Activated B cell treated with CpG ODN at 0.5 μM for 24 hours (primary cell): ENCODE data around the gene SLC12A7. TPM values are rescaled to one million over a fixed set of nuclear protein-coding genes. Genes with fewer than 3 reads are reported as not detected.

Experiments
- ATAC-seq: fragments of 200-7000 bp; cut with Tn5 transposase; one replicate; pipeline ENCODE4 v1.10.0; 2021; ENCODE audit warnings: low read depth, mild to moderate bottlenecking, moderate library complexity
- CTCF ChIA-PET: fragments of 350-600 bp; sonication (Branson Sonifier 250); formaldehyde crosslinking; loops from one replicate; lab custom pipeline; 2021; ENCODE audit warnings: antibody characterized with exemption; lab: Charles Lee
- POLR2A ChIA-PET: fragments of 350-600 bp; sonication (Branson Sonifier 250); formaldehyde crosslinking; loops from one replicate; lab custom pipeline; 2021; ENCODE audit warnings: antibody characterized with exemption; lab: Charles Lee
- DNase-seq: peaks from one replicate; pipeline ENCODE4 v3.0.0; 2022
- H3K27ac Mint-ChIP-seq: one replicate; pipeline ENCODE4 v1.8.0; 2020; ENCODE audit warnings: mixed read lengths
- H3K27me3 Mint-ChIP-seq: one replicate; pipeline ENCODE4 v1.8.0; 2021; ENCODE audit warnings: mixed read lengths
- H3K36me3 Mint-ChIP-seq: one replicate; pipeline ENCODE4 v1.8.0; 2021; ENCODE audit warnings: low read depth, mixed read lengths
- H3K4me1 Mint-ChIP-seq: one replicate; pipeline ENCODE4 v1.8.0; 2021; ENCODE audit warnings: mixed read lengths
- H3K4me3 Mint-ChIP-seq: one replicate; pipeline ENCODE4 v1.8.0; 2020; ENCODE audit warnings: mild to moderate bottlenecking, mixed read lengths
- H3K9me3 Mint-ChIP-seq: one replicate; pipeline ENCODE4 v1.8.0; 2020; ENCODE audit warnings: mixed read lengths
- CTCF ChIP-seq: fragments of 200-600 bp; IDR thresholded peaks from one replicate; pipeline ENCODE4 v1.8.0; 2022; ENCODE audit warnings: antibody characterized with exemption, mild to moderate bottlenecking
- intact Hi-C: fragments of 100-400 bp; cut with micrococcal nuclease; formaldehyde crosslinking; loops from one replicate; pipeline ENCODE4 v1.15.1; 2024
- total RNA-seq: library from RNA; stranded (reverse); gene quantifications from 2 replicates; pipeline ENCODE4 v1.2.3, GENCODE V29; 2022

SLC12A7 gene
- total RNA-seq, 1 donor from 2014 or later = 23.3 TPM

GRCh38 chr5:1093361-1093760 is 18.5 kb downstream of the SLC12A7 start:
- ATAC-seq (no peak), DNase-seq (no peak)
- POLR2A ChIA-PET = no interaction called here
- Mint-ChIP-seq H3K9me3 (no peaks in the 10 kb centered on the region), H3K4me3 (no peak overlapping the region), H3K4me1 (peaks cover 3% of the 10 kb centered on the region), H3K27me3 (no peaks in the 10 kb centered on the region), H3K36me3 (peaks cover 12% of the 10 kb centered on the region), H3K27ac (no peak overlapping the region)
- no peak for TF ChIP-seq CTCF
- intact Hi-C loops = no loop called here
- CTCF ChIA-PET = no interaction called here

GRCh38 chr5:1092122-1092521 is 19.7 kb downstream of the SLC12A7 start:
- Mint-ChIP-seq H3K27me3 (no peaks in the 10 kb centered on the region), H3K4me1 (no peaks in the 10 kb centered on the region), H3K9me3 (no peaks in the 10 kb centered on the region), H3K27ac (no peak overlapping the region), H3K4me3 (no peak overlapping the region), H3K36me3 (peaks cover 14% of the 10 kb centered on the region)
- DNase-seq = no peak
- CTCF ChIA-PET = no interaction called here
- ATAC-seq = no peak
- intact Hi-C loops = no loop called here
- POLR2A ChIA-PET = no interaction called here
- TF ChIP-seq CTCF = no peak

- no peak for TF ChIP-seq CTCF
- no peak overlapping the region for H3K27ac Mint-ChIP-seq
- intact Hi-C loops = no loop called here
- no peak for DNase-seq
- no peaks in the 10 kb centered on the region for H3K9me3 Mint-ChIP-seq
- H3K27me3 Mint-ChIP-seq = no peaks in the 10 kb centered on the region
- H3K36me3 Mint-ChIP-seq = peaks cover 19% of the 10 kb centered on the region
- CTCF ChIA-PET = no interaction called here
- no peaks in the 10 kb centered on the region for H3K4me1 Mint-ChIP-seq
- H3K4me3 Mint-ChIP-seq = no peak overlapping the region
- no peak for ATAC-seq
- POLR2A ChIA-PET = no interaction called here
Observed at GRCh38 chr5:1091632-1092031, 20.2 kb downstream of the SLC12A7 start.

- no peaks in the 10 kb centered on the region for H3K9me3 Mint-ChIP-seq
- ChIA-PET POLR2A (no interaction called here), CTCF (no interaction called here)
- intact Hi-C loops = no loop called here
- H3K27ac Mint-ChIP-seq = no peak overlapping the region
- H3K4me1 Mint-ChIP-seq = no peaks in the 10 kb centered on the region
- ATAC-seq (no peak), DNase-seq (no peak)
- no peak for TF ChIP-seq CTCF
- H3K4me3 Mint-ChIP-seq = no peak overlapping the region
- no peaks in the 10 kb centered on the region for H3K27me3 Mint-ChIP-seq
- peaks cover 23% of the 10 kb centered on the region for H3K36me3 Mint-ChIP-seq
Observed at GRCh38 chr5:1090538-1090937, 21.3 kb downstream of the SLC12A7 start.

GRCh38 chr5:1089621-1090040 is 22.2 kb downstream of the SLC12A7 start:
- CTCF ChIA-PET = no interaction called here
- POLR2A ChIA-PET = no interaction called here
- no peaks in the 10 kb centered on the region for H3K9me3 Mint-ChIP-seq
- no peak for ATAC-seq
- H3K36me3 Mint-ChIP-seq = peaks cover 27% of the 10 kb centered on the region
- no peak overlapping the region for H3K4me3 Mint-ChIP-seq
- H3K4me1 Mint-ChIP-seq = no peaks in the 10 kb centered on the region
- intact Hi-C loops = no loop called here
- H3K27ac Mint-ChIP-seq = no peak overlapping the region
- no peak for DNase-seq
- TF ChIP-seq CTCF = no peak
- no peaks in the 10 kb centered on the region for H3K27me3 Mint-ChIP-seq
